NCI-H146 treated with DMSO at 0.1 percent for 48 hours (cell line): Measurements from ENCODE around the gene DHDDS.
"Not testable (repeated sequence)": the region's sequence is repeated elsewhere in the genome, so short reads cannot be mapped to it uniquely, and the experiment has no call there.

ENCODE experiments used
- DNase-seq: peaks from one replicate; lab custom pipeline; 2025; ENCODE audit not compliant: unreplicated experiment; lab: John Stamatoyannopoulos, UW

Gene DHDDS

GRCh38 chr1:26474818-26475217, 42.7 kb downstream of the DHDDS start:
- no peak for DNase-seq

GRCh38 chr1:26475989-26476388, 43.9 kb downstream of the DHDDS start:
- DNase-seq, result no peak

GRCh38 chr1:26476958-26477357, 44.8 kb downstream of the DHDDS start:
- no peak for DNase-seq

GRCh38 chr1:26477446-26478152, 45.5 kb downstream of the DHDDS start:
- no peak for DNase-seq

- no peak for DNase-seq
Observed at GRCh38 chr1:26478159-26478558, 46.0 kb downstream of the DHDDS start.

GRCh38 chr1:26478988-26479387, 46.9 kb downstream of the DHDDS start:
- DNase-seq, result no peak

- DNase-seq, result no peak
Observed at GRCh38 chr1:26482921-26483320, 50.8 kb downstream of the DHDDS start.

- no peak for DNase-seq
Observed at GRCh38 chr1:26483980-26484379, 51.9 kb downstream of the DHDDS start.

- DNase-seq, result no peak
Observed at GRCh38 chr1:26490155-26490554, 58.0 kb downstream of the DHDDS start.

- DNase-seq, result no peak
Observed at GRCh38 chr1:26493267-26493666, 61.1 kb downstream of the DHDDS start.

- DNase-seq, result no peak
Observed at GRCh38 chr1:26493938-26494337, 61.8 kb downstream of the DHDDS start.

- no peak for DNase-seq
Observed at GRCh38 chr1:26496861-26497260, 64.7 kb downstream of the DHDDS start.

- no peak for DNase-seq
Observed at GRCh38 chr1:26498894-26499293, 66.8 kb downstream of the DHDDS start.

GRCh38 chr1:26500488-26501175, 68.5 kb downstream of the DHDDS start:
- peak; percentile 37 for DNase-seq

GRCh38 chr1:26510711-26511110, 78.6 kb downstream of the DHDDS start:
- DNase-seq, result not testable (repeated sequence)

- DNase-seq, result not testable (repeated sequence)
Observed at GRCh38 chr1:26515836-26516235, 83.7 kb downstream of the DHDDS start.

- no peak for DNase-seq
Observed at GRCh38 chr1:26516987-26517765, 85.1 kb downstream of the DHDDS start.

GRCh38 chr1:26517766-26518049, 85.6 kb downstream of the DHDDS start:
- no peak for DNase-seq

- no peak for DNase-seq
Observed at GRCh38 chr1:26518355-26518754, 86.2 kb downstream of the DHDDS start.

GRCh38 chr1:26520339-26520738, 88.2 kb downstream of the DHDDS start:
- no peak for DNase-seq
